Tibial nerve (tissue), 4 donors: ENCODE measurements around the gene SPATA7.

Experiments
- EP300 ChIP-seq, 2 donors: sonication (generic); formaldehyde crosslinking; IDR thresholded peaks; one replicate each; pipeline ENCODE4 v1.6.1; 2017; ENCODE audit warnings: antibody characterized with exemption in 2 of 2, mild to moderate bottlenecking in 1 of 2
- POLR2A ChIP-seq, 2 donors: fragments of 450-650 bp; IDR thresholded peaks; one replicate each; pipeline ENCODE4 v1.6.1; 2017; ENCODE audit warnings: antibody characterized with exemption in 2 of 2, mild to moderate bottlenecking in 2 of 2, moderate library complexity in 2 of 2
- TF ChIP-seq, protein P1 (sequence below), 5 experiments: fragments of 200-600 bp in 3 of 5; fragments of 450-650 bp in 2 of 5; sonication (generic) in 3 of 5; IDR thresholded peaks; one replicate each; pipeline ENCODE4 v1.5.1; 2016 to 2019; ENCODE audit warnings: antibody characterized with exemption in 5 of 5, mild to moderate bottlenecking in 3 of 5, moderate library complexity in 2 of 5

DNA sequence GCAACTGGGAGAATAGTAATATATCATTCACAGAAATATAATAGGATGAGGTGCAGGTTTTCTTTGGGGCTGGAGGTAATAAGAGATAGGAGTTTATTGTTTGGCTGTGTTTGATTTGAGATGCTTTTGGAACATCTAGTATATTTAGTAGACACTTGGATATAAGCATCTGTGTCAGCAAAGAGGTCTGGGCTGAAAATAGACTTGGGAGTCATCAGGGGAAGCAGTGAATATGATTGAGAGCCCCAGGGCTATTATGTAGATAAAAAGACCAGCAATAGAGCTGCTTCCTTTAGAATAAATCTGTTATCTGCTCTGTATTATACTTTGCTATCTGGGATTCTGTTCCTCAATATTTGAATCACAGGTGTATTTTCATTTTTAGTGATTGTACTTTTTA lies 36.6 kb downstream of the SPATA7 start:
- TF ChIP-seq, protein P1, sequence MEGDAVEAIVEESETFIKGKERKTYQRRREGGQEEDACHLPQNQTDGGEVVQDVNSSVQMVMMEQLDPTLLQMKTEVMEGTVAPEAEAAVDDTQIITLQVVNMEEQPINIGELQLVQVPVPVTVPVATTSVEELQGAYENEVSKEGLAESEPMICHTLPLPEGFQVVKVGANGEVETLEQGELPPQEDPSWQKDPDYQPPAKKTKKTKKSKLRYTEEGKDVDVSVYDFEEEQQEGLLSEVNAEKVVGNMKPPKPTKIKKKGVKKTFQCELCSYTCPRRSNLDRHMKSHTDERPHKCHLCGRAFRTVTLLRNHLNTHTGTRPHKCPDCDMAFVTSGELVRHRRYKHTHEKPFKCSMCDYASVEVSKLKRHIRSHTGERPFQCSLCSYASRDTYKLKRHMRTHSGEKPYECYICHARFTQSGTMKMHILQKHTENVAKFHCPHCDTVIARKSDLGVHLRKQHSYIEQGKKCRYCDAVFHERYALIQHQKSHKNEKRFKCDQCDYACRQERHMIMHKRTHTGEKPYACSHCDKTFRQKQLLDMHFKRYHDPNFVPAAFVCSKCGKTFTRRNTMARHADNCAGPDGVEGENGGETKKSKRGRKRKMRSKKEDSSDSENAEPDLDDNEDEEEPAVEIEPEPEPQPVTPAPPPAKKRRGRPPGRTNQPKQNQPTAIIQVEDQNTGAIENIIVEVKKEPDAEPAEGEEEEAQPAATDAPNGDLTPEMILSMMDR (IDR thresholded peaks at IDR 0.05): no peak
- no peak for TF ChIP-seq POLR2A (IDR thresholded peaks at IDR 0.05)
- TF ChIP-seq EP300 (IDR thresholded peaks at IDR 0.05): no peak
